Measurements from ENCODE around the gene APCDD1. TPM values are rescaled to one million over a fixed set of nuclear protein-coding genes. Genes with fewer than 3 reads are reported as not detected.

APCDD1 gene
- total RNA-seq, 2 experiments from 2014 or later, result not detected

- H3K27ac Mint-ChIP-seq, result no peak overlapping the region
- ChIA-PET POLR2A (no interaction called here), CTCF (no interaction called here)
- H3K36me3 ChIP-seq (ENCODE audit: insufficient read depth, low read length), result no peaks in the 10 kb centered on the region
- no peak for DNase-seq
- H3K4me3 Mint-ChIP-seq, result no peak overlapping the region
- H3K9me3 Mint-ChIP-seq, result no peaks in the 10 kb centered on the region
- no peaks in the 10 kb centered on the region for H3K4me1 ChIP-seq (ENCODE audit: insufficient read depth, low read length)
- H3K9me3 ChIP-seq (ENCODE audit: control insufficient read depth in 1 of 2, insufficient read depth in 1 of 2, low read length in 2 of 2), result no peaks in the 10 kb centered on the region
- H3K36me3 Mint-ChIP-seq (ENCODE audit: low read depth), result no peaks in the 10 kb centered on the region
- H3K4me1 Mint-ChIP-seq (ENCODE audit: low read depth), result no peaks in the 10 kb centered on the region
- TF ChIP-seq CTCF (IDR thresholded peaks at IDR 0.05), result no peak
- H3K27me3 ChIP-seq (ENCODE audit: control insufficient read depth in 1 of 2, insufficient read depth in 2 of 2, low read length in 2 of 2), result peaks cover 2 to 9% of the 10 kb centered on the region in 2 experiments
- H3K27me3 Mint-ChIP-seq, result peaks cover 18% of the 10 kb centered on the region
- intact Hi-C loops (cut with DNase I, micrococcal nuclease), result no loop called here
- no peak overlapping the region for H3K27ac ChIP-seq (ENCODE audit: low read depth in 1 of 2, low read length in 2 of 2)
- H3K4me3 ChIP-seq (ENCODE audit: low read length), result no peak overlapping the region
- no peak for ATAC-seq (ENCODE audit: poor library complexity)
Observed at GRCh38 chr18:10440884-10441283, 13.6 kb upstream of the APCDD1 start.

- POLR2A ChIA-PET, result no interaction called here
- CTCF ChIA-PET, result no interaction called here
- H3K4me3 Mint-ChIP-seq, result no peak overlapping the region
Observed at GRCh38 chr18:10441472-10441871, 13.0 kb upstream of the APCDD1 start.

GRCh38 chr18:10442551-10442971, 11.9 kb upstream of the APCDD1 start:
- no peaks in the 10 kb centered on the region for H3K36me3 Mint-ChIP-seq (ENCODE audit: low read depth)
- ATAC-seq (ENCODE audit: poor library complexity), result no peak
- TF ChIP-seq CTCF (IDR thresholded peaks at IDR 0.05), result no peak
- H3K27ac Mint-ChIP-seq, result no peak overlapping the region
- H3K27ac ChIP-seq (ENCODE audit: low read depth in 1 of 2, low read length in 2 of 2), result no peak overlapping the region
- H3K4me1 ChIP-seq (ENCODE audit: insufficient read depth, low read length), result no peaks in the 10 kb centered on the region
- H3K4me3 ChIP-seq (ENCODE audit: low read length), result no peak overlapping the region
- ChIA-PET POLR2A (no interaction called here), CTCF (no interaction called here)
- no peaks in the 10 kb centered on the region for H3K9me3 Mint-ChIP-seq
- intact Hi-C loops (cut with DNase I, micrococcal nuclease), result no loop called here
- DNase-seq, result no peak
- peaks cover 0 to 9% of the 10 kb centered on the region in 2 experiments for H3K27me3 ChIP-seq (ENCODE audit: control insufficient read depth in 1 of 2, insufficient read depth in 2 of 2, low read length in 2 of 2)
- H3K9me3 ChIP-seq (ENCODE audit: control insufficient read depth in 1 of 2, insufficient read depth in 1 of 2, low read length in 2 of 2), result no peaks in the 10 kb centered on the region
- peaks cover 22% of the 10 kb centered on the region for H3K27me3 Mint-ChIP-seq
- no peaks in the 10 kb centered on the region for H3K36me3 ChIP-seq (ENCODE audit: insufficient read depth, low read length)
- H3K4me3 Mint-ChIP-seq, result no peak overlapping the region
- H3K4me1 Mint-ChIP-seq (ENCODE audit: low read depth), result no peaks in the 10 kb centered on the region

More at GRCh38 chr18:10441472-10441871, 13.0 kb upstream of the APCDD1 start:
- no peaks in the 10 kb centered on the region for H3K4me1 ChIP-seq (ENCODE audit: insufficient read depth, low read length)
- TF ChIP-seq CTCF (IDR thresholded peaks at IDR 0.05), result no peak
- no peak overlapping the region for H3K27ac ChIP-seq (ENCODE audit: low read depth in 1 of 2, low read length in 2 of 2)
- intact Hi-C loops (cut with DNase I, micrococcal nuclease), result no loop called here
- Mint-ChIP-seq H3K36me3 (ENCODE audit: low read depth) (no peaks in the 10 kb centered on the region), H3K4me1 (ENCODE audit: low read depth) (no peaks in the 10 kb centered on the region), H3K9me3 (no peaks in the 10 kb centered on the region), H3K27ac (no peak overlapping the region), H3K27me3 (peaks cover 22% of the 10 kb centered on the region)
- peaks cover 0 to 9% of the 10 kb centered on the region in 2 experiments for H3K27me3 ChIP-seq (ENCODE audit: control insufficient read depth in 1 of 2, insufficient read depth in 2 of 2, low read length in 2 of 2)
- no peaks in the 10 kb centered on the region for H3K36me3 ChIP-seq (ENCODE audit: insufficient read depth, low read length)
- DNase-seq, result no peak
- ATAC-seq (ENCODE audit: poor library complexity), result no peak
- H3K4me3 ChIP-seq (ENCODE audit: low read length), result no peak overlapping the region
- no peaks in the 10 kb centered on the region for H3K9me3 ChIP-seq (ENCODE audit: control insufficient read depth in 1 of 2, insufficient read depth in 1 of 2, low read length in 2 of 2)

Data from CD4-positive, alpha-beta T cell (primary cell).